CD4-positive, alpha-beta T cell treated with Interleukin-1 beta for 1 hour (primary cell): ENCODE results near the gene ZNF182.
"Not testable (repeated sequence)": the region's sequence is repeated elsewhere in the genome, so short reads cannot be mapped to it uniquely, and the experiment has no call there.

Experiments used
- DNase-seq, 2 donors: peaks; one replicate each; pipeline ENCODE4 v3.0.0-alpha.2; 2020 to 2022

Gene ZNF182

GRCh38 chrX:48003758-48004457, at the start of gene ZNF182:
Gene ZNF182, minus strand, starts transcription at chrX:48003989. Its CDS starts 1,380 bp downstream, at chrX:48002609.
- DNase-seq: peak; percentile 95 to 96

- no peak for DNase-seq
Observed at GRCh38 chrX:48046846-48047245, 43.1 kb upstream of the ZNF182 start.

GRCh38 chrX:48045410-48046311, 41.9 kb upstream of the ZNF182 start:
- DNase-seq: no peak

- DNase-seq: no peak
Observed at GRCh38 chrX:48043056-48043455, 39.3 kb upstream of the ZNF182 start.

GRCh38 chrX:48035891-48036290, 32.1 kb upstream of the ZNF182 start:
- no peak for DNase-seq

GRCh38 chrX:48030641-48031173, 26.9 kb upstream of the ZNF182 start:
- not testable (repeated sequence) for DNase-seq

- DNase-seq: no peak
Observed at GRCh38 chrX:48030237-48030636, 26.4 kb upstream of the ZNF182 start.

- no peak for DNase-seq
Observed at GRCh38 chrX:48028091-48028490, 24.3 kb upstream of the ZNF182 start.

GRCh38 chrX:48027545-48027944, 23.8 kb upstream of the ZNF182 start:
- not testable (repeated sequence) for DNase-seq

- peak; percentile 43 to 59 for DNase-seq
Observed at GRCh38 chrX:48025561-48025960, 21.8 kb upstream of the ZNF182 start.

GRCh38 chrX:48022738-48023137, 18.9 kb upstream of the ZNF182 start:
- no peak for DNase-seq

- no peak for DNase-seq
Observed at GRCh38 chrX:48022100-48022499, 18.3 kb upstream of the ZNF182 start.

- peak; percentile 75 to 80 for DNase-seq
Observed at GRCh38 chrX:48021026-48021900, 17.5 kb upstream of the ZNF182 start.

GRCh38 chrX:48020472-48020871, 16.7 kb upstream of the ZNF182 start:
- peak; percentile 13 to 31 for DNase-seq

- DNase-seq: not testable (repeated sequence)
Observed at GRCh38 chrX:48019892-48020291, 16.1 kb upstream of the ZNF182 start.

- not testable (repeated sequence) for DNase-seq
Observed at GRCh38 chrX:48016583-48017310, 13.0 kb upstream of the ZNF182 start.

GRCh38 chrX:48009445-48009960, 5.7 kb upstream of the ZNF182 start:
- DNase-seq: not testable (repeated sequence)

- DNase-seq: not testable (repeated sequence)
Observed at GRCh38 chrX:48006688-48007087, 2.9 kb upstream of the ZNF182 start, which contains the start of gene SPACA5. Gene SPACA5, plus strand, starts transcription at chrX:48006988. Its CDS starts 815 bp downstream, at chrX:48007803.

GRCh38 chrX:48003367-48003757, 427 bp downstream of the ZNF182 start:
- peak; percentile 16 to 19 for DNase-seq

GRCh38 chrX:48002929-48003328, 860 bp downstream of the ZNF182 start:
- no peak for DNase-seq

- DNase-seq: no peak
Observed at GRCh38 chrX:48002319-48002718, 1.5 kb downstream of the ZNF182 start.
